ENCODE data around the gene SYNGR3. TPM values are rescaled to one million over a fixed set of nuclear protein-coding genes. Genes with fewer than 3 reads are reported as not detected.

The SYNGR3 gene
- polyA plus RNA-seq, 1 experiment, result 1.8 TPM

DNA sequence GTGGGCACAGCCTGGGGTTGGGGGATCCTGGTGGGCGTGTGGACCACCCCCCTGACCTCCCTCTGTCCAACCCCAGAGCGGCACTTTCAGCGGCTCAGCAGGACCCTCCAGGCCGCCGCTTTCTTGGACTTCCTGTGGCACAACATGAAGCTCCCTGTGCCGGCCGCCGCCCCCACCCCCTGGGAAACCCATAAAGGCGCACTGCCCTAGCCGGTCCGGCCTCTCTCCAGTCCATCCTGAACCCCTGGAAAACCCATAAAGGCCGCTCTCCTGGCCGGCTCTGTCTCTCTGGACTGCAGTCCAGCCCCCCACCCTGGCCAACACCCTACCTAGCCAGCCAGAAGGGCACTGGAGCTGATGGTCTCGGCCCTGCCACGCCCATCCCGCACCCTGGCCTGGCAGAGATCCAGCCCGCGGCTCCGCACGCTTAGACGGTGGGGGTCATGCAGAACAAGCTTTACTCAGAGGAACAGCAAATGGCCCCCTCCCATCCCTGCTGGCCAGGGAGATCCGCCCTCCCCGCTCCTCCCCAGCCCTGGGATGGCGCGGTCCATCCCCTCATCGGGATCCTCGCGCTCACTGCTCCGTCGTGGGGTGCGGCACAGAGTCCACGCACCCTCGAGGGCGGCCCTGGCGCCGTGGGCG lies 11.2 kb upstream of the SYNGR3 start:
- Histone ChIP-seq H3K27ac (ENCODE audit: low read depth, low read length) (no peak overlapping the region), H3K4me3 (ENCODE audit: low read depth, low read length) (no peak overlapping the region), H3K27me3 (ENCODE audit: control insufficient read depth, insufficient read depth, low read length) (peaks cover 36% of the 10 kb centered on the region), H3K9me3 (ENCODE audit: control insufficient read depth, insufficient read depth, low read length) (peaks cover 3% of the 10 kb centered on the region; the same call in 1 of the 2 replicates)
- POLR2A ChIA-PET, result interaction anchor here (2.4 kb wide), 1 partner anchor 13 kb away, joined by 11 read pairs; the partner anchor contains the start of gene RPS2
- TF ChIP-seq, protein P1, sequence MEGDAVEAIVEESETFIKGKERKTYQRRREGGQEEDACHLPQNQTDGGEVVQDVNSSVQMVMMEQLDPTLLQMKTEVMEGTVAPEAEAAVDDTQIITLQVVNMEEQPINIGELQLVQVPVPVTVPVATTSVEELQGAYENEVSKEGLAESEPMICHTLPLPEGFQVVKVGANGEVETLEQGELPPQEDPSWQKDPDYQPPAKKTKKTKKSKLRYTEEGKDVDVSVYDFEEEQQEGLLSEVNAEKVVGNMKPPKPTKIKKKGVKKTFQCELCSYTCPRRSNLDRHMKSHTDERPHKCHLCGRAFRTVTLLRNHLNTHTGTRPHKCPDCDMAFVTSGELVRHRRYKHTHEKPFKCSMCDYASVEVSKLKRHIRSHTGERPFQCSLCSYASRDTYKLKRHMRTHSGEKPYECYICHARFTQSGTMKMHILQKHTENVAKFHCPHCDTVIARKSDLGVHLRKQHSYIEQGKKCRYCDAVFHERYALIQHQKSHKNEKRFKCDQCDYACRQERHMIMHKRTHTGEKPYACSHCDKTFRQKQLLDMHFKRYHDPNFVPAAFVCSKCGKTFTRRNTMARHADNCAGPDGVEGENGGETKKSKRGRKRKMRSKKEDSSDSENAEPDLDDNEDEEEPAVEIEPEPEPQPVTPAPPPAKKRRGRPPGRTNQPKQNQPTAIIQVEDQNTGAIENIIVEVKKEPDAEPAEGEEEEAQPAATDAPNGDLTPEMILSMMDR (IDR thresholded peaks at IDR 0.05; ENCODE audit: low read depth, low read length), result no peak
- DNase-seq (ENCODE audit: low read depth, low spot score), result no peak
- CTCF ChIA-PET, result interaction anchor here (1.6 kb wide), 1 partner anchor 25 kb away, joined by 3 read pairs; no protein-coding TSS in a partner anchor

DNA sequence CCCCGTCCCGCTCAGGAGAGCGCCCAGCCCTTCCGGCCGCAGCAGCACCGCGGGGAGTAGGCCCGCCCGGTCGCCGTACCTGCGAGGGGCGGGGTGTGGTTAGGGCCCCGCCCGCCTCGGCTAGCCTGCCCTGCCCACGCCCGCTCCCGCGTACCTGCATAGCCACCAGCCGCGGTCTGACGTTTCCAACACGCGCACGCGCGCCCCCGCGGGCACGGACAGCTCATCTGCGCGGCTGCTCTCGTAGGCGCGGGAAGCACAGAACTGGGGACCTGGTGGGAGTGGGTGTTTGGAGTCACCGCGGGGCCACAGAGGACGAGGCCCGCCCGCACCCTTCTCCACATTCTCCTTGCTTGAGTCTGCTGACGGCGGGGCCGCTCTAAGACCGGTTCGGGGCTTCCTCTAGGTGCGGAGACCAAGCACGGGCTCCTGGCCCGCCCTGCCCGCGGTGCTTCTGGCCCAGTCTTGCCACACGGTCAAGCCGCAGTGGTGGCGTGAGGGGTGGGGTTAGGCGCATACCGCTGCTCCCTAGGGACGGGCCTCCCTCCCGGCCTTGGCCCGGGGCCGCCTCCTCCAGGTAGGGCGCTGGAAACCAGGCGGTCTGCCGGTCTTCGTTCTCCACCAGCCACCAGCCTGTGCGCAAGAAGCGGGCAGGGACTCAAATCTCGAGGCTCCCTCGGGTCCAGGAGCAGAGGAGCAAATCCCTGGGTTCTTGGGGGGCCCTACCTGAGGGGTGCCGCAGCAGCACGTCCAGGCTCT lies 10.3 kb upstream of the SYNGR3 start:
- Histone ChIP-seq H3K27ac (ENCODE audit: low read depth, low read length) (no peak overlapping the region), H3K4me3 (ENCODE audit: low read depth, low read length) (no peak overlapping the region), H3K27me3 (ENCODE audit: control insufficient read depth, insufficient read depth, low read length) (peaks cover 36% of the 10 kb centered on the region), H3K9me3 (ENCODE audit: control insufficient read depth, insufficient read depth, low read length) (peaks cover 3% of the 10 kb centered on the region; the same call in 1 of the 2 replicates)
- POLR2A ChIA-PET, result interaction anchor here (3.6 kb wide), 1 partner anchor 15 kb away, joined by 14 read pairs; the partner anchor contains the start of gene RPS2
- DNase-seq (ENCODE audit: low read depth, low spot score), result no peak
- TF ChIP-seq, protein P1 (IDR thresholded peaks at IDR 0.05; ENCODE audit: low read depth, low read length), result no peak
- CTCF ChIA-PET, result interaction anchor here (1.6 kb wide), 1 partner anchor 24 kb away, joined by 3 read pairs; no protein-coding TSS in a partner anchor

DNA sequence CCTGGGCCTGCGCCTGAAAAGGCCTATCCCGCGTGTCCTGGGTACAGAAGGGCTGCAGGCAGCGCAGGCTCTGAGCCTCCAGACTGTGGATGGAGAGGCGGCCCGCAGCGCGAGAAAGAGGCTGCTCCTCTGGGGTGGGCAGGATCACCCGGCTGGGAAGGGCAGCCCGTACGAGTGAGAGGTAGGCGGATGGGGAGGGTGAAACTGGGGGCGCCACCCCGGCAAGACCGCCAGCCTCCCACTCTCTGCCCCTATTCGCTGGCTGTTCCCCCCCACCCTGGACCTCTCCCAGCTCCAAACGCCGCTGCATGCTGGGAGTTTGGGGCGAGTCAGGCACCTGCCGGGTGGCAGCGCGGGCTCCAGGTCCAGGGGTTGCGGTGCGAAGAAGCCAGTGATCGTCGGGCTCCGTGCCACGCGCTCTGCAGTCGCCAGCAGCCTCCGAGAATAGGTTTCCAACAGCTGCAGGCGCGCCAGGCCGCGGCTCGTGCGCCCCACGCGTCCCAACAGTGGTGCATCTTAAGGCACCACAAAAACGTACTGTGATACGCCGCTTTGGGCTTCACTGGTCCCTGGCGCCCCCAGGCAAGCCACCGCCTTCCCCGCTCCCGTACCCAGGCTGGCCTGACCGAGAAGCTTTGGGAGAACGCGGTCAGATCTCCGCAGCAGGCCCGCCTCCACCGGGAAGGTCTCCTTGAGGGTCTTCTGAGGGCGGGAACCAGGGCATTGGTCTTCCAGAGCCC lies 9.6 kb upstream of the SYNGR3 start:
- ChIA-PET CTCF (interaction anchor here (1.6 kb wide), 1 partner anchor 160 kb away, joined by 10 read pairs; no protein-coding TSS in a partner anchor), POLR2A (interaction anchor here (0.7 to 3.6 kb wide), 2 partner anchors 9 to 15 kb away, joined by 4 to 14 read pairs; partner anchors contain the start of gene RPS2)
- peaks cover 3% of the 10 kb centered on the region; the same call in 1 of the 2 replicates for H3K9me3 ChIP-seq (ENCODE audit: control insufficient read depth, insufficient read depth, low read length)
- TF ChIP-seq, protein P1 (IDR thresholded peaks at IDR 0.05; ENCODE audit: low read depth, low read length), result no peak
- H3K4me3 ChIP-seq (ENCODE audit: low read depth, low read length), result no peak overlapping the region
- H3K27ac ChIP-seq (ENCODE audit: low read depth, low read length), result no peak overlapping the region
- peaks cover 36% of the 10 kb centered on the region for H3K27me3 ChIP-seq (ENCODE audit: control insufficient read depth, insufficient read depth, low read length)
- no peak for DNase-seq (ENCODE audit: low read depth, low spot score)

GRCh38 chr16:1980770-1981087 lies 9.0 kb upstream of the SYNGR3 start:
- ChIA-PET POLR2A (interaction anchor here (0.7 to 3.6 kb wide), 2 partner anchors 9 to 16 kb away, joined by 4 to 14 read pairs; partner anchors contain the start of gene RPS2), CTCF (interaction anchor here (1.6 kb wide), 1 partner anchor 160 kb away, joined by 10 read pairs; no protein-coding TSS in a partner anchor)
- H3K9me3 ChIP-seq (ENCODE audit: control insufficient read depth, insufficient read depth, low read length), result peaks cover 3% of the 10 kb centered on the region; the same call in 1 of the 2 replicates
- H3K4me3 ChIP-seq (ENCODE audit: low read depth, low read length), result no peak overlapping the region
- TF ChIP-seq, protein P1 (IDR thresholded peaks at IDR 0.05; ENCODE audit: low read depth, low read length), result no peak
- no peak overlapping the region for H3K27ac ChIP-seq (ENCODE audit: low read depth, low read length)
- DNase-seq (ENCODE audit: low read depth, low spot score), result no peak
- peaks cover 36% of the 10 kb centered on the region for H3K27me3 ChIP-seq (ENCODE audit: control insufficient read depth, insufficient read depth, low read length)
